Measurements from ENCODE around the gene ATPAF2.

DNA sequence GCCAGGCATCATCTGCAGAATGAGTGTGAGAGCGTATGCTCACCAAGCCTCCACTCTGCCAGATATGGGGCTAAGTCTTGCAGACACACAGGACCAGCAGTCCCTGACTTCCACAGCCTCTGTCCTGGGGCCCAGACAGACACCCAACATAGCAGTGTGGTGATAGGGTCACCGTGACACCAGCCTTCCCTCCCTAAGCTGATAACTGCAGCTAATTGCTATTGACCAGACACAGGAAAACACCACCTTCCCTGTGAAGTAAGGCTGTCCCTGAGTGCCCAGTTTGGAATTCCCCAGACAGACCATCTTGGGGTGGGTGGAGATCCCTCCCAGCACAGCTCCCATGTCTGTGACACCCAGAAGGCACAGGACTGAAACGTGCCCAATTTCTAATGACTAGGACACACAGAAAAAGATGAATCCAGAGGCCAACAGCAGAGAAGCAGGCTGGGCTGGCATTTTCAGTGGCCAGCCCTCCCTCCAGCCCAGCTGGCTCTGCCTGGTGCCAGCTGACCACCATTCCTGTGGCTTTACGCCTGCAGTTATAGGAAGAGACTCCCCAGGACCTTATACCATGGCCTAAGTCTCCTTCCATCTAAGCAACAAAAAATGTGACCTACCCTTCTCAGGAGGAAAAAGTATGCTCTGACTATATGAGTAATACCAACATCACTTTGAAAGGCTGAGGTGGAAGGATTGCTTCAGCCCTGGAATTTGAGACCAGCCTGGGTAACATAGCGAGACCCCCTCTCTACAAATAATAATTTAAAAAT lies 30.3 kb downstream of the ATPAF2 start:
- TF ChIP-seq FOXM1 (IDR thresholded peaks at IDR 0.05; ENCODE audit: borderline replicate concordance, low read depth) (no peak), YY1 (IDR thresholded peaks at IDR 0.05; ENCODE audit: low read depth) (no peak), ZBTB7A (IDR thresholded peaks at IDR 0.05; ENCODE audit: low read depth) (no peak), EGR1 (IDR thresholded peaks at IDR 0.05) (no peak), TAF1 (IDR thresholded peaks at IDR 0.05; ENCODE audit: low read depth) (no peak), EP300 (IDR thresholded peaks at IDR 0.05; ENCODE audit: borderline replicate concordance) (no peak), TCF12 (IDR thresholded peaks at IDR 0.05; ENCODE audit: low read depth) (no peak), MAX (IDR thresholded peaks at IDR 0.05) (no peak), REST (IDR thresholded peaks at IDR 0.05; ENCODE audit: low read depth) (no peak), RAD21 (IDR thresholded peaks at IDR 0.05; ENCODE audit: low read depth) (no peak)
- TF ChIP-seq, protein P1, sequence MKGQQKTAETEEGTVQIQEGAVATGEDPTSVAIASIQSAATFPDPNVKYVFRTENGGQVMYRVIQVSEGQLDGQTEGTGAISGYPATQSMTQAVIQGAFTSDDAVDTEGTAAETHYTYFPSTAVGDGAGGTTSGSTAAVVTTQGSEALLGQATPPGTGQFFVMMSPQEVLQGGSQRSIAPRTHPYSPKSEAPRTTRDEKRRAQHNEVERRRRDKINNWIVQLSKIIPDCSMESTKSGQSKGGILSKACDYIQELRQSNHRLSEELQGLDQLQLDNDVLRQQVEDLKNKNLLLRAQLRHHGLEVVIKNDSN (IDR thresholded peaks at IDR 0.05) = no peak
